RCC 7860 (cell line): ENCODE data around the gene CROT.

Experiments used
- DNase-seq: peaks from one replicate; pipeline ENCODE4 v3.0.0-alpha.2; 2015; ENCODE audit warnings: low spot score
- FAIRE-seq: peaks from 2 replicates; lab custom pipeline; 2012; peaks lifted over from hg19 to GRCh38; lab: Jason Lieb, UNC

CROT gene

DNA sequence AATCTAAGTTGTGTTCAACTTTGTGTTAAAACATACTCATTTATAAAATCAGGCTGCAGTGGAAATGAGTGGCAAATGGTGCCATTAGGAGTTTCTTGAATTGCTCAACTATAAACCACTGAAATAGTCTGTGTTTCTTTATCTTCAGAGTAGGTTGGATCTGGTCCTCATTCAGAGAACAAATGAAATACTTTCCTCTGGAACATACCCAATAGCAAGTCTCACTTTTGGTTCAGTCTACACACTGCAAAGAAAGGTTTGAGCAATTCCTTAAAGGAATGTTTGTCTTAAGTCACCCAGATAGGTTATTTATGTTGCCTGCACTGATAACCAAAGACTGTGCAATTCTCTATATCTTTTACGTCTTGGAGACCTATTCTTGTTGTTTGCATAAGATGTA is 67.6 kb downstream of the CROT start:
- no peak for DNase-seq
- no peak for FAIRE-seq

GRCh38 chr7:87413951-87414793 is 68.7 kb downstream of the CROT start:
- FAIRE-seq = no peak
- DNase-seq = peak; percentile 77

- FAIRE-seq = peak; percentile 98
- peak; percentile 98 for DNase-seq
Measured at GRCh38 chr7:87414794-87415188, 69.3 kb downstream of the CROT start.

- DNase-seq (peak; percentile 29), FAIRE-seq (peak; percentile 80)
Measured at GRCh38 chr7:87416682-87417587, 71.5 kb downstream of the CROT start.

GRCh38 chr7:87420173-87420572 is 74.7 kb downstream of the CROT start:
- no peak for FAIRE-seq
- no peak for DNase-seq

- DNase-seq = no peak
Measured at GRCh38 chr7:87424075-87424474, 78.6 kb downstream of the CROT start.

GRCh38 chr7:87426160-87426559 is 80.7 kb downstream of the CROT start:
- no peak for FAIRE-seq

More at GRCh38 chr7:87424075-87424474, 78.6 kb downstream of the CROT start:
- no peak for FAIRE-seq

GRCh38 chr7:87427288-87427687 is 81.8 kb downstream of the CROT start:
- DNase-seq = no peak
- FAIRE-seq = no peak

More at GRCh38 chr7:87426160-87426559, 80.7 kb downstream of the CROT start:
- no peak for DNase-seq

DNA sequence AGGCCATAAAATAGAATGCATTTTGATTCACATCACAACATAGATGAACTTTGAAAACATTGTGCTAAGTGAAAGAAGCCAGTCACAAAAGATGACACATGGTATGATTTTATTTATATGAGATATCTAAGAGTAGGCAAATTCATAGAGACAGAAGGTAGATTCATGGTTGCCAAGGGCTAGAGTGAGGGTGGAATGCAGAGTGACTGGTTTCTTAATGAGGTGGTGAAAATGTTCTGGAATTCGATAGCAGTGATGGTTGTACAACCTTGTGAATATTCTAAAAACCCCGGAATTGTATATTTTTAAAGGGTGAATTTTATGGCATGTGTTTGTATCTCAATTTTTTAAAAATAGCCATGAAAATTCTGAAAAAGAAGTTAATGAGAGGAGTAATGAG is 87.1 kb downstream of the CROT start:
- no peak for DNase-seq
- FAIRE-seq = no peak

DNA sequence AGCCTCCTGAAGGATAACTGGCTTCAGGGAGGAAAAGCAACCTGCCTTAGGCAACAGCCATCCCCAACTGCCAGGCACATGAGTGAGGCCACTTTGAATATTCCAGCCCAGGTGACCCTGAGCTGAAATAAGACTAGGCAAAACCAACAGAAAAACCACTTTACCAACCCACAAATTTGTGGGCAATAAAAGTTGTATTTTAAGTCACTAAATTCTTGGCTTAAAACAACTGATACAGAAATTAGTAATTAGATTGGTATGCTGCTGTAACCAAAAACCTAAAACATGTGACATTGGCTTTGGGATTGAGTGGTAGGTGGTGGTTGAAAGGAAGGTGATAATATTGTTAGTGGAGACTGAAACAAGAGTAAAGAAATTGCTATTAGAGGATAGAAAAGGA is 90.1 kb downstream of the CROT start:
- DNase-seq = peak; percentile 57

DNA sequence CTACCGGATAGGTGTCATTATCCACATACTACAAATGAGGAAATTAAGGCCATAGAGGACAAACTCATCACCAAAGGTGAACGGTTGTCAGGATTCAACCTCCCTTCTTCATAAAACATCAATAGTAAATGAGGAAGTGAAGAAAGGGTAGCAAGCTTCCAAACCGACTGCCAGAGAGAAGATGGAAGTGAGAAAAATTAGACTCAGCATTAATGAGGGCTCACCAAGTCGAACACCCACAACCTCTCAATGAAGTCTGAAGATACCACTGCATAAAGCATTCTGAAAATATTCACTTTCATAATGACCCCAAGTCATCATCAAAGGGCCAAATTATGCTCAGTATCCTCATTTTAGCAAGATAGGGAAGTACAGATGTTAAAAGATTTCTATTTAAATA is 100.4 kb downstream of the CROT start:
- FAIRE-seq (no peak), DNase-seq (no peak)

More for the DNA sequence above, 90.1 kb downstream of the CROT start:
- FAIRE-seq = peak; percentile 90

DNA sequence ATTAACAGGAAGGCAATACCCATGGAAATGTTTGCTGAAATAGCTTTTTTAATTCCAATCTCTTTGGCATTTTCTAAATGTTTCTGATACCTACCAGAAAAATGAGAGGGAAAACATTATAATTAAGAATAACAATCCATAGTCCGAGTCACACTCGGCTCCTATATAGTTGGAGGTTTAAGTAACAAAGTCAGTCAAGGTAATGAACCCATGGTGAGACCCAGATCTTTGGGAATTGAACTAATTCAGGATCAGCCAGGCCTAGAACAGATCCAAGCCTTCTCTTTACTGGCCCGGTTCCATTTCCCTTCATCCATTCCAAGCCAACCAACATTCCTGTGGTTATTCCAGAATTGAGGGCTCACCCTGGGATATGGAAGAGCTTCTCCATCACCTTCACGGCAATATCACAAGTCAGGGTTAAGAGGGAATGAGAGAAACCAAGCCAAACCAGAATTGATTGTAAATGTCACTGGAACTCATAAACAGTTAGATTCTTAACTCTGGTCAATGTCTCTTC is 101.7 kb downstream of the CROT start:
- peak; percentile 35 for FAIRE-seq

GRCh38 chr7:87448388-87448787 is 102.9 kb downstream of the CROT start:
- DNase-seq = peak; percentile 45
- FAIRE-seq = peak; percentile 76

More for the DNA sequence above, 101.7 kb downstream of the CROT start:
- DNase-seq = no peak
